D721Med (cell line): Measurements from ENCODE around the gene ZNF554.
A peak's percentile ranks its signal among the peaks of the same experiment; 100 is the strongest.

Experiments
- DNase-seq: peaks from one replicate; pipeline ENCODE4 v3.0.0; 2011; ENCODE audit warnings: low spot score; ENCODE audit not compliant: insufficient read length
- FAIRE-seq: peaks from 2 replicates; lab custom pipeline; 2011; peaks lifted over from hg19 to GRCh38; lab: Jason Lieb, UNC
- CTCF ChIP-seq: IDR thresholded peaks from 2 replicates; pipeline ENCODE4 v1.5.1; 2012; ENCODE audit warnings: mild to moderate bottlenecking, control low read depth; ENCODE audit not compliant: insufficient read depth; ENCODE audit errors: missing control alignments

Gene ZNF554

GRCh38 chr19:2783781-2784145, 35.9 kb upstream of the ZNF554 start:
- FAIRE-seq: no peak

GRCh38 chr19:2785244-2785997, 34.2 kb upstream of the ZNF554 start, which contains the start of gene THOP1:
THOP1 (plus strand) TSS chr19:2785503; CDS start chr19:2785663, 160 bp downstream.
- FAIRE-seq: no peak
- TF ChIP-seq CTCF: no peak
- DNase-seq: peak; percentile 66

More at GRCh38 chr19:2783781-2784145, 35.9 kb upstream of the ZNF554 start:
- no peak for DNase-seq
- no peak for TF ChIP-seq CTCF

GRCh38 chr19:2787115-2787514, 32.6 kb upstream of the ZNF554 start:
- FAIRE-seq: no peak
- no peak for TF ChIP-seq CTCF
- no peak for DNase-seq

- DNase-seq (no peak), FAIRE-seq (no peak)
- no peak for TF ChIP-seq CTCF
Measured at GRCh38 chr19:2788237-2788636, 31.4 kb upstream of the ZNF554 start.

- no peak for DNase-seq
- FAIRE-seq: no peak
- no peak for TF ChIP-seq CTCF
Measured at GRCh38 chr19:2790194-2790556, 29.5 kb upstream of the ZNF554 start.

GRCh38 chr19:2790557-2791271, 29.0 kb upstream of the ZNF554 start:
- FAIRE-seq: no peak
- no peak for TF ChIP-seq CTCF
- no peak for DNase-seq

- DNase-seq: no peak
- FAIRE-seq: no peak
Measured at GRCh38 chr19:2791440-2791839, 28.2 kb upstream of the ZNF554 start.

More at GRCh38 chr19:2791440-2791839, 28.2 kb upstream of the ZNF554 start:
- no peak for TF ChIP-seq CTCF
